Mesodermal cell (in vitro differentiated cells): ENCODE data around the gene SLC47A1.
"Not testable (repeated sequence)": the region's sequence is repeated elsewhere in the genome, so short reads cannot be mapped to it uniquely, and the experiment has no call there.

Experiments used
- H3K27ac ChIP-seq: 2 replicates; pipeline ENCODE4 v1.7.0; 2013; ENCODE audit warnings: mild to moderate bottlenecking, low read depth, low read length, moderate library complexity; ENCODE audit not compliant: severe bottlenecking
- H3K36me3 ChIP-seq: 2 replicates; pipeline ENCODE4 v1.7.1; 2013; ENCODE audit warnings: mild to moderate bottlenecking, low read length, moderate library complexity; ENCODE audit not compliant: control insufficient read depth, insufficient read depth
- H3K4me1 ChIP-seq: one replicate; pipeline ENCODE4 v1.7.1; 2013; ENCODE audit warnings: mild to moderate bottlenecking, low read length; ENCODE audit not compliant: insufficient read depth, control insufficient read depth, poor library complexity, severe bottlenecking
- H3K4me3 ChIP-seq: 2 replicates; pipeline ENCODE4 v1.7.0; 2013; ENCODE audit warnings: low read length, control low read depth, mild to moderate bottlenecking; ENCODE audit not compliant: insufficient read depth, poor library complexity, severe bottlenecking; ENCODE audit errors: extremely low read depth
- H3K9me3 ChIP-seq: 2 replicates; pipeline ENCODE4 v1.7.1; 2013; ENCODE audit warnings: mild to moderate bottlenecking, low read length, moderate library complexity; ENCODE audit not compliant: control insufficient read depth
- WGBS, 2 experiments: methylation state at CpG; one replicate each; pipeline ENCODE4 v1.1.5; 2013; ENCODE audit warnings: missing lambda C conversion rate in 2 of 2; ENCODE audit not compliant: insufficient coverage in 2 of 2; 5-methylcytosine and 5-hydroxymethylcytosine counted together

SLC47A1 gene

GRCh38 chr17:19502517-19502916, 31.1 kb upstream of the SLC47A1 start:
- Histone ChIP-seq H3K36me3 (no peaks in the 10 kb centered on the region), H3K27ac (no peak overlapping the region), H3K9me3 (no peaks in the 10 kb centered on the region), H3K4me1 (no peaks in the 10 kb centered on the region), H3K4me3 (no peak overlapping the region)
- WGBS, 2 experiments: 91 to 93% methylated on average over 6 to 8 of the region's 9 CpGs

GRCh38 chr17:19505561-19505960, 28.1 kb upstream of the SLC47A1 start:
- no CpG with 5 or more reads among the region's 4 CpGs for WGBS, 2 experiments
- not testable (repeated sequence) for H3K9me3 ChIP-seq, H3K27ac ChIP-seq, H3K36me3 ChIP-seq, H3K4me1 ChIP-seq, H3K4me3 ChIP-seq

- 1% methylated on average over 27 to 53 of the region's 60 CpGs for WGBS, 2 experiments
- H3K27ac ChIP-seq: peak overlapping the region; percentile 80
- H3K36me3 ChIP-seq: no peaks in the 10 kb centered on the region
- no peaks in the 10 kb centered on the region for H3K9me3 ChIP-seq
- peak overlapping the region; percentile 75 for H3K4me3 ChIP-seq
- no peaks in the 10 kb centered on the region for H3K4me1 ChIP-seq
These were observed 25.7 kb upstream of the SLC47A1 start for GRCh38 chr17:19507775-19508576.

- H3K36me3 ChIP-seq: no peaks in the 10 kb centered on the region
- 56 to 62% methylated on average over 6 of the region's 6 CpGs for WGBS, 2 experiments
- no peaks in the 10 kb centered on the region for H3K9me3 ChIP-seq
- H3K4me3 ChIP-seq: peak overlapping the region; percentile 75
- H3K4me1 ChIP-seq: no peaks in the 10 kb centered on the region
- no peak overlapping the region for H3K27ac ChIP-seq
These were observed 25.1 kb upstream of the SLC47A1 start for GRCh38 chr17:19508577-19508867.

- not testable (repeated sequence) for H3K4me3 ChIP-seq, H3K27ac ChIP-seq, H3K4me1 ChIP-seq, H3K9me3 ChIP-seq, H3K36me3 ChIP-seq
- 86 to 96% methylated on average over 2 to 4 of the region's 5 CpGs for WGBS, 2 experiments
These were observed 24.3 kb upstream of the SLC47A1 start for GRCh38 chr17:19509281-19509852.

- 85 to 87% methylated on average over 7 of the region's 9 CpGs for WGBS, 2 experiments
- H3K4me1 ChIP-seq: no peaks in the 10 kb centered on the region
These were observed 22.8 kb upstream of the SLC47A1 start for GRCh38 chr17:19510903-19511302.

GRCh38 chr17:19513897-19514488, 19.7 kb upstream of the SLC47A1 start:
- WGBS, 2 experiments: 22 to 40% methylated on average over 5 to 12 of the region's 13 CpGs
- Histone ChIP-seq H3K9me3 (no peaks in the 10 kb centered on the region), H3K4me3 (no peak overlapping the region), H3K27ac (no peak overlapping the region), H3K36me3 (no peaks in the 10 kb centered on the region), H3K4me1 (no peaks in the 10 kb centered on the region)

More at GRCh38 chr17:19510903-19511302, 22.8 kb upstream of the SLC47A1 start:
- Histone ChIP-seq H3K4me3 (no peak overlapping the region), H3K27ac (no peak overlapping the region), H3K9me3 (no peaks in the 10 kb centered on the region), H3K36me3 (no peaks in the 10 kb centered on the region)

GRCh38 chr17:19517699-19518098, 16.0 kb upstream of the SLC47A1 start:
- no peak overlapping the region for H3K27ac ChIP-seq
- no peaks in the 10 kb centered on the region for H3K36me3 ChIP-seq
- peaks cover 6% of the 10 kb centered on the region for H3K4me1 ChIP-seq
- no peak overlapping the region for H3K4me3 ChIP-seq
- no peaks in the 10 kb centered on the region for H3K9me3 ChIP-seq

GRCh38 chr17:19519388-19520291, 14.0 kb upstream of the SLC47A1 start:
- WGBS, 2 experiments: 60 to 79% methylated on average over 8 to 9 of the region's 13 CpGs
- not testable (repeated sequence) for H3K4me3 ChIP-seq, H3K36me3 ChIP-seq, H3K4me1 ChIP-seq, H3K9me3 ChIP-seq
- H3K27ac ChIP-seq: peak overlapping the region; percentile 20

- H3K36me3 ChIP-seq: no peaks in the 10 kb centered on the region
- WGBS, 2 experiments: 87% methylated on average over 5 of the region's 5 CpGs
- no peaks in the 10 kb centered on the region for H3K9me3 ChIP-seq
- no peak overlapping the region for H3K4me3 ChIP-seq
- peaks cover 6% of the 10 kb centered on the region for H3K4me1 ChIP-seq
- H3K27ac ChIP-seq: no peak overlapping the region
These were observed 13.0 kb upstream of the SLC47A1 start for GRCh38 chr17:19520641-19521040.
